GM12891 (cell line): ENCODE measurements around the gene CARD10.
"Not testable (repeated sequence)": the region's sequence is repeated elsewhere in the genome, so short reads cannot be mapped to it uniquely, and the experiment has no call there.

Experiments used
- DNase-seq: peaks from one replicate; pipeline ENCODE4 v3.0.0; 2011; ENCODE audit warnings: low spot score; ENCODE audit not compliant: insufficient read length
- FAIRE-seq: peaks from 2 replicates; lab custom pipeline; 2011; peaks lifted over from hg19 to GRCh38; lab: Jason Lieb, UNC
- PAX5 ChIP-seq: IDR thresholded peaks from 2 replicates; pipeline ENCODE4 v1.6.1; 2011; ENCODE audit warnings: low read length, moderate library complexity, mild to moderate bottlenecking; ENCODE audit not compliant: insufficient read depth, severe bottlenecking
- POLR2A ChIP-seq: IDR thresholded peaks from 2 replicates; pipeline ENCODE4 v1.6.1; 2011; ENCODE audit warnings: low read depth, low read length, control low read depth
- POLR2AphosphoS5 ChIP-seq: IDR thresholded peaks from 2 replicates; pipeline ENCODE4 v1.6.1; 2011; ENCODE audit warnings: low read depth, low read length, control low read depth
- POU2F2 ChIP-seq: IDR thresholded peaks from 2 replicates; pipeline ENCODE4 v1.6.1; 2011; ENCODE audit warnings: low read depth, mild to moderate bottlenecking, control low read depth, low read length, moderate library complexity
- SPI1 ChIP-seq: IDR thresholded peaks from 2 replicates; pipeline ENCODE4 v1.6.1; 2011; ENCODE audit warnings: low read depth, low read length, control low read depth
- TAF1 ChIP-seq: IDR thresholded peaks from 2 replicates; pipeline ENCODE4 v1.6.1; 2011; ENCODE audit warnings: low read depth, low read length, control low read depth

The CARD10 gene

DNA sequence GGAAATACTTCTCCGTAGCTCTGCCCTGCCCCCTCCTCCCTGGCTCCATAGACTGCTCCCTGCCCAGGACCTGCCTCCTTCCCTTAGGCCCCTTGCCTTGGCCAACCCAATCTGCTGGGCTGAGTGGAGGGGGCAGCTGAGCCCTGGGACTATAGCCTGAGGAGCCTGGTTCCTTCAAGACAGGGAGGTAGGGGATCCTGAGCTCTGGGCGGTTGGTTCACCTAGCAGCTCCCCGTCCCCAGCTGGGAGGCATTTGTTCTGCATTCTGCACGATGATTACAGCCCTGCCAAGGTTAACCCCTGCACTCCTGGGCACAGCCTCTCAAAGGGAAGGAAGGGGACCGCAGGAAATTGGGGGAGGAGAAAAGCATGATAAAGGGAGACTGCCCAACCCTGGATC is 37.5 kb upstream of the CARD10 start:
- TF ChIP-seq POLR2A = no peak
- no peak for TF ChIP-seq POLR2AphosphoS5
- no peak for TF ChIP-seq SPI1
- no peak for TF ChIP-seq TAF1
- TF ChIP-seq POU2F2 = no peak
- no peak for TF ChIP-seq PAX5
- FAIRE-seq = no peak
- DNase-seq = no peak

DNA sequence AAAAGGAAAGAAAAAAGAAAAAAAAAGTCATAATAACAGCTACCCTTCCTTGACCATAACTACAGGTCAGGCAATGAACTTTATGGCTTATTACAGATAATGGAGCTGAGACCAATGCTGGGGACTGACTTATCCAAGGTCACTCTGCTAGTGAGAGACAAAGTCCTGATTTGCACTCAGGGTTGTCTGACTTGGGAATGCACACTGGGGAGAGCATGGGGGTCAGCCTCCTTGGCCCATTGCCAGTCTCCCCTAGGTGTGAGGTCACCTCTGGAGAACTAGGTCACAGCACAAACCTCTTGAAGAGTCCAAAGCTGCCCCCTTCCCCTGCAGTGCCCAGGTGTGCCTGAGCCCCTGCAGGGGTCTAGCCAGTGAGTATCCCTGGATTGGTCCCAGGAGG is 35.8 kb upstream of the CARD10 start:
- no peak for DNase-seq
- TF ChIP-seq POU2F2 = no peak
- no peak for TF ChIP-seq PAX5
- TF ChIP-seq POLR2A = no peak
- TF ChIP-seq POLR2AphosphoS5 = no peak
- no peak for TF ChIP-seq TAF1
- no peak for TF ChIP-seq SPI1
- no peak for FAIRE-seq

DNA sequence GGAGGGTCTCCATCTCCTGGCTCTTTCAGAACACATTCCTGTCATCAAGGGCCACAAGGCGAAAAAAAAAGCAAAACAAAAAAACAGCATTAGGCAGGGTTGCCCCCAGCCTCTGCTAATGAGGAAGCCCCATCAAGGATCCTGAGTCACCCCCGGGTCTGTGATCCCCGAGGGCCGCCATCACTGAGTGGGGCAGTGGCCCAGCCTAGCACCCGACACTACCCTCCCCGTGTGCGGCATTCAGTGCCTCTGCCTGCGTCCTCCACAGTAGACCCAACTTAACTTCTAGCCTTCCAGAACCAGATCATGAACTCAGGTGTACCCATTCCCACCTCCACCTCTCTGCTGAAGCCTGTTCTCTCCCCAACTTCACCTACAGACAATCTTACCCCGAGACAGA is 34.5 kb upstream of the CARD10 start:
- FAIRE-seq = no peak
- no peak for DNase-seq
- TF ChIP-seq SPI1 = no peak
- no peak for TF ChIP-seq PAX5
- no peak for TF ChIP-seq POLR2A
- no peak for TF ChIP-seq TAF1
- TF ChIP-seq POLR2AphosphoS5 = no peak
- TF ChIP-seq POU2F2 = no peak

DNA sequence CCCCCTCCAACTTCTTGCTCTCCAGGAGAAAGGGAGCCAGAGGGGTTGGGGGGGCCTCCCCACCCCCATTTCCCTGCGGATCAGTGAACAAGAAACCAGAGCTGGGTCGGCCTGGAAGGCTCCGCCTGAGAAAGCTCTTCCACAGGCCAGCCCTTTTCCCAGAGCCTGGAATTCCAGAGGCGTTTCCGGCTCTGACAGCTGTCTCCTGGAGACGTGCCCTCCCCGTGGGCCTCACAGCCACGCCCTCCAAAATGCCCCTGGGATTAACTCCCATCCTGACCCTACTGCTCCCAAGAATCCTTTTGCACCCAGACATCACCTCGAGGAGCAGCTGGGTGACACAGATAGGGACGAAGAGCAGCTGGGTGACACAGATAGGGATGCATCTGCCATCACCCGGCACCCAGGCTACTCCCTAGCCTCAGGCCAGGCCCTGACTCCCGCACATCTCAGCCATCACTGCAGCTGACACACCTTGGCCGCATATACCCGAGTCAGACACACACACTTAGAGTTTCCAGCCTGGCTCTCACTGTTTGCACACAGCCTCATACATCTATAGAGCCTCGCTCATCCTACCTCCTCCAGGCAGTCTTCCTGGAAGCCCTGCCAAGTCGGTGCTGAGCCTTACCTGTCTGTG is 33.4 kb upstream of the CARD10 start:
- DNase-seq (no peak), FAIRE-seq (no peak)
- TF ChIP-seq POLR2AphosphoS5 = no peak
- no peak for TF ChIP-seq POU2F2
- TF ChIP-seq PAX5 = no peak
- no peak for TF ChIP-seq POLR2A

DNA sequence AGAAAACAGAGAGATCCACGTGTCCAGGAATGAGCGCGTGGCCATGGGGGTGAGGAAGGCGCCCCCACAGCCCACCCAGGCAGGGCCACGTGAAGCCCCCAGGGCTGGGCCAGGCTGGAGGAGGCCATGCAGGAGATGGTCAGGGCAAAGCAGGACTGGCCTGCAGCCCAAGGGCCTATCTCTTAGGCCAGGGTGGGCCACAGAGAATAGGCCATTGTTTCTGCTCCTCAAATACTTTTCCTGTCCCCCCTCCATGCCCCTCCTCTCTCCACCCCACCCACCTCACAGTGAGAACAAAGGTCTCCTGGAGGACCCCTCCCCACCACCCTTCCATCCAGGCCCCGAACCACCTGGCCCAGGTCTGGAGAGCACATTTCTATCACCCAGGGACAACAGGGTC is 32.8 kb upstream of the CARD10 start:
- TF ChIP-seq PAX5 = no peak
- TF ChIP-seq POLR2AphosphoS5 = no peak
- TF ChIP-seq TAF1 = no peak
- TF ChIP-seq POLR2A = no peak
- TF ChIP-seq POU2F2 = no peak
- TF ChIP-seq SPI1 = no peak
- DNase-seq = no peak
- no peak for FAIRE-seq

DNA sequence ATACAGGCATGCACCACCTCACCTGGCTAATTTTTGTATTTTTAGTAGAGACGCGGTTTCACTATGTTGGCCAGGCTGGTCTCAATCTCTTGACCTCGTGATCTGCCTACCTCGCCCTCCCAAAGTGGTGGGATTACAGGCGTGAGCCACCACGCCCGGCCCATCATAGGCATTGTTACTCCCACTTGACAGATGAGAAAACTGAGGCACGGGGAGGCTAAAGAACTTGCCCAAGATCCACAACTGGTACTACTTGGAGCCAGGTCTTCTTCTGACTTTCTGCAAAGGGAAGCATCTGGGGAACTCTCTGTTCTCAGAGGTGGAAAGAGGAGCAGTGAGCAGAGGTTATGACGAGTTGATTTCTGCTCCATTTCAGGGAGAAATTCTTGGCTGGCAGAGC is 31.7 kb upstream of the CARD10 start:
- not testable (repeated sequence) for DNase-seq, FAIRE-seq

DNA sequence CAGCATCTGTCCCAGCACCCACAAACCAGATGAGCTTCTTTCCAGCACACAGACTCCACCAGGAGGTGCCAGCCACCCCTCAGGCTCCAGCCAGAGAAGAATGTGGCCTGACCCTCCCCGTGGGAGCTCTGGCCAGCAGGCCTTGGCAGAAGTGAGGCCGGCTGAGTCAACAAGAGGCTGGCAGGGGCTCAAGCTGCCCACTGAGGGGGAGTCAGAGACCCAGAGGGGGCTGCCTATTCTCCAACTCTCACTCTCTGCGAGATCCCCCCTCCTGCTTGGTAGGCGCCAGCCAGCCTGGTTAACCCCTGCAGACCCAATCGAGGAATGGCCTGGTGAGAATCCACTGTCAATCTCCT is 30.5 kb upstream of the CARD10 start:
- TF ChIP-seq POU2F2 (no peak), TAF1 (no peak), POLR2AphosphoS5 (no peak), POLR2A (no peak), PAX5 (no peak), SPI1 (no peak)
- DNase-seq (no peak), FAIRE-seq (no peak)

DNA sequence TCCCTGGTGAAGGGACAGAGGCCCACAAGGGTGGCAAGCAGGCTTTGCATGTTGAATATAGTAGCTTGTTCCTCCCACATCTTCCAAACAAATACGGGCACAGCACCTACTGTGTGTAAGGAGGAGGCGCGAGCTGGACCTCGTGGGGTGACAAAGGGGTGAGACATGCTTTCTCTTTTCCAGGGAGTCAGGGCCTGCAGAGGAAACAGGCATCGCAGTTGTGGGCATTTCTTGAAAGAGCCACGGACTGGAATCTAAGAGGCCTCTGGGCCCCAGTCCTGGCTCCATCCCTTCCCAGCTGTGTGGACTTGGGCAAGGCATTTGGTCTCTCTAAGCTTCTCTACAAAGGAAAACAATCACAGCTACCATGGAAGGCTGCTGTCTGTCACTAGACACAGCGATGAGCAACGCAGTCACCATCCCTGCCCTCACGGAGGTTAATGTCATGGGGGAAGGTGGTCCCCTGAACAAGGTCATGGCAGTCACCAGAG is 28.1 kb upstream of the CARD10 start:
- no peak for TF ChIP-seq PAX5
- no peak for TF ChIP-seq SPI1
- TF ChIP-seq POLR2AphosphoS5 = no peak
- no peak for TF ChIP-seq POLR2A
- no peak for TF ChIP-seq TAF1
- TF ChIP-seq POU2F2 = no peak
- no peak for DNase-seq
- FAIRE-seq = no peak

DNA sequence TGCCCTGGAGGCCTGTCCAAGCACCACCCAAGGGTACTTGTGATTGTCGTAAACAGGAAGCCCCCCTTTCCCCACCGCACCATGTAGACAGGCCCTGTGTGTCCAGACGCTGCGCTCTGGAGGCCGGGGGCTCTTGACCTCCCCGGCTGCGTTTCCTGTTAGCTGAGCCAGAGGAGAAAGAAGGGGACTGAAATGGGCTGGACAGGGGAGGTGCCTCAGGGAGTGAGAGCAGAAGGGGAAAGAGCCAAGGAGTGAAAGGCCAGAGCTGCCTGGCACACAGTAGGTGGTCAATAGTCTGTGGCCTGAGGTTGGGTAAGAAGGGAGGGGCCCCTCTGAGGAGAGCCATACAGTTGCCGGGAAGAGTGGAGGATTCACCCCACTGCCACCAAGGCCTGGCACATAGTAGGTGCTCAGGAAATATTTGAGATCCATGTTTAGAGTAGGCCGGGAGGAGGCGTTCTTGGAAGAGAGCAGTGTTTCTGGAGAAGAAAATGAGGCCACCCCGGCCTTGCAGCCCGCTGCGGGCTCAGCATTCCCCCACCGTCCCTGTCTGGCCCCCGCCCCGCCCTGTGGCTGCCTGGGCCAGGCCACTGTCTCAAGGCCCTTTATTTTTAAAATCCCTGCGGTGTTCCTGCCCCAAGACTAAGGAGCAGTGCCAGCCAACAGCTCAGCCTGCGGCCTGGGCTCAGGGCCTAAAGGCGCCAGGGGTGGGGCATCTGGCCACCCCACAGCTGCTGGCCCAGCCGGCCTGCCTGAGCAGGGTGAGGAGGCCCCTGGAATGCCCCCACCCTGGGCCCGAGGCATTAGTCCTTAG is 27.4 kb upstream of the CARD10 start:
- FAIRE-seq = no peak

More for the DNA sequence above, 27.4 kb upstream of the CARD10 start:
- DNase-seq = no peak
- TF ChIP-seq TAF1 (no peak), SPI1 (no peak), POU2F2 (no peak), POLR2AphosphoS5 (no peak), PAX5 (no peak), POLR2A (no peak)
